BE2C (cell line): ENCODE data around the gene GLS.

Experiments used
- DNase-seq: peaks from one replicate; pipeline ENCODE4 v3.0.0-alpha.2; 2020
- H3K27me3 ChIP-seq: fragments of 250-450 bp; sonication (Bioruptor Pico); 2 replicates; pipeline ENCODE4 v1.5.1; 2020; ENCODE audit warnings: mild to moderate bottlenecking
- H3K36me3 ChIP-seq: fragments of 250-450 bp; sonication (Bioruptor Pico); 2 replicates; pipeline ENCODE4 v1.5.1; 2020; ENCODE audit warnings: mild to moderate bottlenecking
- H3K4me1 ChIP-seq: fragments of 250-450 bp; sonication (Bioruptor Pico); 2 replicates; pipeline ENCODE4 v1.5.1; 2020
- H3K4me3 ChIP-seq: 2 replicates; pipeline ENCODE4 v1.5.1; 2011; ENCODE audit warnings: low read depth, low read length
- H3K9me3 ChIP-seq: fragments of 250-450 bp; sonication (Bioruptor Pico); 2 replicates; pipeline ENCODE4 v1.5.1; 2020
- TF ChIP-seq, protein P1 (sequence below): IDR thresholded peaks from 2 replicates; pipeline ENCODE4 v1.5.1; 2012; ENCODE audit warnings: mild to moderate bottlenecking, low read depth, low read length

The GLS gene

DNA sequence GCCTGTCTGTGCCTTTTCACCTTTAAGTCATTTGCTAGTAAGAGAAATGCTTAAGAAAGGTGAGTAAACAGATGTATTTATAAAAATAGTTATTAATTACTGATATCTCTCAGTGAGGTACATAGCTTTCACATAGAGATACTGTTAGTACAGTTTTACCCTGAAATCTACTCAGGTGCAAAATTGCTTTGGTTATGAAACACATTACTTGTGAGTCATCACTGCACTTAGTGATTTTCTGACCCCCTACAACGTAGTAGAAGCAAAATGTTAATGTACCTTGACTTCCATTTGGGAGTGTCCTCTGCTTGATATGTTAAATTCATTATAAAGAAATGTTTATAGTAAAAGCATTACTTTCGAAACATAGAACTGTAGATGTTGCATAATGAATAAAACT lies 6.5 kb downstream of the GLS start:
- Histone ChIP-seq H3K27me3 (no peaks in the 10 kb centered on the region), H3K4me1 (peaks cover 11% of the 10 kb centered on the region; the same call in 1 of the 2 replicates), H3K4me3 (no peak overlapping the region), H3K9me3 (no peaks in the 10 kb centered on the region), H3K36me3 (peaks cover 24% of the 10 kb centered on the region)
- DNase-seq, result no peak
- TF ChIP-seq, protein P1, sequence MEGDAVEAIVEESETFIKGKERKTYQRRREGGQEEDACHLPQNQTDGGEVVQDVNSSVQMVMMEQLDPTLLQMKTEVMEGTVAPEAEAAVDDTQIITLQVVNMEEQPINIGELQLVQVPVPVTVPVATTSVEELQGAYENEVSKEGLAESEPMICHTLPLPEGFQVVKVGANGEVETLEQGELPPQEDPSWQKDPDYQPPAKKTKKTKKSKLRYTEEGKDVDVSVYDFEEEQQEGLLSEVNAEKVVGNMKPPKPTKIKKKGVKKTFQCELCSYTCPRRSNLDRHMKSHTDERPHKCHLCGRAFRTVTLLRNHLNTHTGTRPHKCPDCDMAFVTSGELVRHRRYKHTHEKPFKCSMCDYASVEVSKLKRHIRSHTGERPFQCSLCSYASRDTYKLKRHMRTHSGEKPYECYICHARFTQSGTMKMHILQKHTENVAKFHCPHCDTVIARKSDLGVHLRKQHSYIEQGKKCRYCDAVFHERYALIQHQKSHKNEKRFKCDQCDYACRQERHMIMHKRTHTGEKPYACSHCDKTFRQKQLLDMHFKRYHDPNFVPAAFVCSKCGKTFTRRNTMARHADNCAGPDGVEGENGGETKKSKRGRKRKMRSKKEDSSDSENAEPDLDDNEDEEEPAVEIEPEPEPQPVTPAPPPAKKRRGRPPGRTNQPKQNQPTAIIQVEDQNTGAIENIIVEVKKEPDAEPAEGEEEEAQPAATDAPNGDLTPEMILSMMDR, result no peak

DNA sequence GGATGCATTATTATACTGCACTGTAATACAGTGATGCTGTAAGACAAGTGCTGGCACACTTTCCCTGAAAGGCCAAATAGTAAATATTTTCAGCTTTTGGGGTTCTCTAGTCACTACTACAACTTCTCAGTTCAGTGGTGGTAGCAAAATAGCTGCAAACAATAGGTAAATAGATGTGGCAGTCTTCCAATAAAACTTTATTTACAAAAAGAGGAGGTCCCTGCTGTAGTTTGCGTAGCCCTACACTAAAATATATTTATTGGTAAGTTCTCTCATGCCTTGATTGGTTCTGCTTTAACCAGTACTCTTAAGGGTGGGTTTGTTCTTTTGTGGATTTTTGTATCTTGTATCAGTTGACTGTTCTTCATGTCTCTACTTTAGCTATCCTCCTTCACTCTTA lies 7.8 kb downstream of the GLS start:
- H3K4me3 ChIP-seq, result no peak overlapping the region
- peaks cover 11% of the 10 kb centered on the region; the same call in 1 of the 2 replicates for H3K4me1 ChIP-seq
- H3K36me3 ChIP-seq, result peaks cover 21% of the 10 kb centered on the region
- no peaks in the 10 kb centered on the region for H3K9me3 ChIP-seq
- H3K27me3 ChIP-seq, result no peaks in the 10 kb centered on the region
- TF ChIP-seq, protein P1, result no peak
- no peak for DNase-seq

DNA sequence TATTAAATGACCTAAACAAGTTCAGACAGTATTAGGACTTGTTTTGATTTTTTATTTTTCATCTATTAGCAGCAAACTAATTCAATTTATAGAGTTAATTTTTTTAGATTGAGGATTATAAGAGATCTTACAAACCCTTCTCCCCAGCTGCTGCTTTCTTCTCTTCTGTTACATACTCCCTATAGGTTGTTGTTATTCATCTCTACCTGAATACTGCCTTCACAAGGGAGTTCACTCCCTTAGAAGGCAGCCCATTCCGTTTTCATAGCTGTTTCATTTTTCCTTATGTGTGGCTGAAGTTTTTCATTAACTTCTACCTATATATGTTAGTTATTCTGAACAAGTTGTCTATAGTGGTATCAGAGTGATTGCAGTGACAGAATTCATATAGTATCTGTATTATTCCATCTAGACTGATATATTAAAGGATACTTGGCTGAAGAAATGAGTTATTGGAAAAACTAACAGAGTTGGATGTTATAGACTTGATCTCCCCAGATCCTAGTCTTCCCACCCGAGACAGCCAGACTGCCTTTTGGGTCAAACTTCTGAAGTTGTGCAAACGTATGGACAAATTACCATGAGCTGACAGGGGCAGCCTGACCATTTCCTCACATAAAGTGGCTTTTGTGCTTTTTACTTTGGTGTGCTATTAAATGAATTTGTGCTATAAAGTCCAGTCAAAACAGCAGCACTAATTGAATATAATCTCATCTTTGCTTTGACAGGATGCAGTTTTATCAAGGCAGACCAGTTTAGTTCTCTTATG lies 8.7 kb downstream of the GLS start:
- Histone ChIP-seq H3K36me3 (peaks cover 25% of the 10 kb centered on the region), H3K4me3 (no peak overlapping the region), H3K9me3 (no peaks in the 10 kb centered on the region), H3K27me3 (no peaks in the 10 kb centered on the region), H3K4me1 (peaks cover 11% of the 10 kb centered on the region; the same call in 1 of the 2 replicates)
- no peak for DNase-seq
- TF ChIP-seq, protein P1, result no peak

DNA sequence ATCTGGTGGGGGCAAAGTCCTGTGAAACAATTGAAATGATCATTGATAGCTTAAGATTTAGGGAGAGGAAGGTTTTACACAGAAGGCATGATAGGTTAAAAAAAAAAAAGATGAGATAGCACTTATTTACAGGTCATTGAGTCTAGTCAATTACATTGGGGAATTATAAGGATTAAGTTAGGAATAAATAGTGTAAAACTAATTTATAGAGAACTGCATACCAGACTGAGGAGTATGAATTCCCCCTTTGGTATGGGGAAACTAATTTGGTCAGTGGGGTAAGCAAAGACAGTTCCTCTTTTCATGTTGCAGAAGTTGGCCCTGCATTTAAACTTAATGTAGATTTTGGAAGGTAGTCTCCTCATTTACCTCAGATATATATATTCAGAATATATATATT lies 10.8 kb downstream of the GLS start:
- no peaks in the 10 kb centered on the region for H3K27me3 ChIP-seq
- H3K4me3 ChIP-seq, result no peak overlapping the region
- H3K9me3 ChIP-seq, result no peaks in the 10 kb centered on the region
- H3K36me3 ChIP-seq, result peaks cover 35% of the 10 kb centered on the region
- TF ChIP-seq, protein P1, result no peak
- H3K4me1 ChIP-seq, result peaks cover 11% of the 10 kb centered on the region; the same call in 1 of the 2 replicates
- DNase-seq, result no peak

- TF ChIP-seq, protein P1, result no peak
- Histone ChIP-seq H3K4me3 (no peak overlapping the region), H3K36me3 (peaks cover 38% of the 10 kb centered on the region), H3K9me3 (no peaks in the 10 kb centered on the region), H3K27me3 (no peaks in the 10 kb centered on the region), H3K4me1 (peaks cover 11% of the 10 kb centered on the region; the same call in 1 of the 2 replicates)
- no peak for DNase-seq
These were observed 11.3 kb downstream of the GLS start for GRCh38 chr2:190891889-190892288.

DNA sequence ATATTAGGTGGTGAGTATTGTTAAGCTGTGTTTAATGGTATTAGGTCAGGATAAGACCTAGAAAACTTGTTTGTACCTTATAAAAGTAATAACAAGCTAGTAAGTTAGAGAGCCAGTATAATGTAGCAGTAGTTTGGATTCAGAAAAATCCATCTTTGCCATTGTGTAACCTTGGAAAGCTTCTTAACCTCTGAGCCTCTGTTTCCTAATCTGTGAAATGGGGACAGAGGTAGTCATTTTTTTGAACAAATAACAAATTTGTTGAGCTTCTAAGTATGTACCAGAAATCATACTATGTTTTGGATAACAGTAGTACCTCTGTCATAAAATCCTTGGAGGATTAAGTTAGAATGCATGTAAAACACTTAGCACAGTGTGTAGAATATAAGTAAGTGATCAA lies 12.5 kb downstream of the GLS start:
- H3K4me3 ChIP-seq, result no peak overlapping the region
- peaks cover 11% of the 10 kb centered on the region; the same call in 1 of the 2 replicates for H3K4me1 ChIP-seq
- no peaks in the 10 kb centered on the region for H3K9me3 ChIP-seq
- TF ChIP-seq, protein P1, result no peak
- DNase-seq, result no peak
- no peaks in the 10 kb centered on the region for H3K27me3 ChIP-seq
- peaks cover 51% of the 10 kb centered on the region for H3K36me3 ChIP-seq
